Measurements from ENCODE around the gene WDR6. TPM values are rescaled to one million over a fixed set of nuclear protein-coding genes. Genes with fewer than 3 reads are reported as not detected.

WDR6 gene
- total RNA-seq, 4 donors from 2014 or later: 95.3 to 138 (median 117) TPM

DNA sequence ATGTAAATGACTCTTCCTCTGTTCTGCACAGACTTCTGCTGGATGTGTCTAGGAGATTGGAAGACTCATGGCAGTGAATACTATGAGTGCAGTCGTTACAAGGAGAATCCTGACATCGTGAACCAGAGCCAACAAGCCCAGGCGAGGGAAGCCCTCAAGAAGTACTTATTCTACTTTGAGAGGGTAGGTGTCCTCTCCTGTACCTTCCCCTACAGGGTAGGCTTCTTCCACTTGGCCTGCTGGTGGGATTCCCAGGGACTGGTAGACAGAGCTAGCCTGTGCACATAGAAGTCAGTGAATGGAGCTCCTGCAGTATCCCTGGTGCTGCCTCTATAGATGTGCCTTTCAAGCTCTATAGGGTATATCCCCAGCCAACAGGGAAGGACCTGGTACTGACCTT, 27.7 kb upstream of the WDR6 start:
- DNase-seq (ENCODE audit: low spot score in 2 of 2): no peak
- TF ChIP-seq POLR2A (IDR thresholded peaks at IDR 0.05) (no peak), EP300 (IDR thresholded peaks at IDR 0.05) (no peak)
- TF ChIP-seq, protein P1, sequence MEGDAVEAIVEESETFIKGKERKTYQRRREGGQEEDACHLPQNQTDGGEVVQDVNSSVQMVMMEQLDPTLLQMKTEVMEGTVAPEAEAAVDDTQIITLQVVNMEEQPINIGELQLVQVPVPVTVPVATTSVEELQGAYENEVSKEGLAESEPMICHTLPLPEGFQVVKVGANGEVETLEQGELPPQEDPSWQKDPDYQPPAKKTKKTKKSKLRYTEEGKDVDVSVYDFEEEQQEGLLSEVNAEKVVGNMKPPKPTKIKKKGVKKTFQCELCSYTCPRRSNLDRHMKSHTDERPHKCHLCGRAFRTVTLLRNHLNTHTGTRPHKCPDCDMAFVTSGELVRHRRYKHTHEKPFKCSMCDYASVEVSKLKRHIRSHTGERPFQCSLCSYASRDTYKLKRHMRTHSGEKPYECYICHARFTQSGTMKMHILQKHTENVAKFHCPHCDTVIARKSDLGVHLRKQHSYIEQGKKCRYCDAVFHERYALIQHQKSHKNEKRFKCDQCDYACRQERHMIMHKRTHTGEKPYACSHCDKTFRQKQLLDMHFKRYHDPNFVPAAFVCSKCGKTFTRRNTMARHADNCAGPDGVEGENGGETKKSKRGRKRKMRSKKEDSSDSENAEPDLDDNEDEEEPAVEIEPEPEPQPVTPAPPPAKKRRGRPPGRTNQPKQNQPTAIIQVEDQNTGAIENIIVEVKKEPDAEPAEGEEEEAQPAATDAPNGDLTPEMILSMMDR (IDR thresholded peaks at IDR 0.05): no peak
- Histone ChIP-seq H3K4me1 (peaks cover 0 to 8% (median 0%) of the 10 kb centered on the region in 4 donors), H3K4me3 (no peak overlapping the region), H3K9me3 (no peaks in the 10 kb centered on the region), H3K27me3 (no peaks in the 10 kb centered on the region), H3K36me3 (peaks cover 8 to 94% (median 45%) of the 10 kb centered on the region in 3 donors), H3K27ac (no peak overlapping the region)
- WGBS, 2 donors: 86 to 95% methylated on average over 3 of the region's 3 CpGs

DNA sequence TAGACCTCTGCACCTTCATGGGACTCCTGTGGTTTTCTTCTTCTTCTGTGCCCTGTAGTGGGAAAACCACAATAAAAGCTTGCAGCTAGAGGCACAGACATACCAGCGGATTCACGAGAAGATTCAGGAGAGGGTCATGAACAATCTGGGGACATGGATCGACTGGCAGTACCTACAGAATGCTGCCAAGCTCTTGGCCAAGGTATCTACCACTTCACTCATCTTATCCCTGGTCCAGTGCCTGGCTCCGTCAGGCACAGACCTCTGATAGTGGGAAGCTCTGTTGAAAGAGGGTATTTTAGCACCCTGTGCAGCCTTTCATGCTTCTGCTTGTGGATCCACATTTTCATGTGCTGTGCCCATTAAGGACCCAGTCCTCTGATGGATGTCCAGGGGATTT, 26.9 kb upstream of the WDR6 start:
- Histone ChIP-seq H3K27ac (no peak overlapping the region), H3K4me1 (peaks cover 0 to 8% (median 0%) of the 10 kb centered on the region in 4 donors), H3K36me3 (peaks cover 6 to 94% (median 39%) of the 10 kb centered on the region in 3 donors), H3K4me3 (no peak overlapping the region), H3K27me3 (no peaks in the 10 kb centered on the region), H3K9me3 (no peaks in the 10 kb centered on the region)
- WGBS, 2 donors: 89 to 98% methylated on average over 4 of the region's 4 CpGs
- no peak for DNase-seq (ENCODE audit: low spot score in 2 of 2)
- TF ChIP-seq POLR2A (IDR thresholded peaks at IDR 0.05): no peak
- TF ChIP-seq EP300 (IDR thresholded peaks at IDR 0.05): no peak
- TF ChIP-seq, protein P1 (IDR thresholded peaks at IDR 0.05): no peak

DNA sequence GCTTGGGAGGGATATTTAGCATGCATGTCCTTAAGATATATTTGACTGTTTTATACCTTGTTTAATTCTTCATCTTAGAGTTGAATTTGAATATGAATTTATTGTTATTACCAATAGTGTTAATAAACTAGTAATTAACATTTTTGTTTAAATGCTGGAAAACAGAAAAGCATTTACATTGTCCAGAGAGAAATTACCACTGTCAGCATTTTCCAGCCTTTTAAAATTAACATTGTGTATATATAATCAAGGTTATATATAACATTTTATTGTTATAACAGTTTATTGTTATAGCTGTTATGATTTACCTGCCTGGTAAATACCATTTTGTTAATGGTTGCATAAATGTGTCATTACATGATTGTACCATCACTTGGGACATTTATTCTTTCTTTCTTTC, 25.2 kb upstream of the WDR6 start:
- Histone ChIP-seq H3K27me3 (no peaks in the 10 kb centered on the region), H3K27ac (no peak overlapping the region), H3K4me3 (no peak overlapping the region), H3K4me1 (peaks cover 0 to 8% (median 0%) of the 10 kb centered on the region in 4 donors), H3K36me3 (peaks cover 6 to 90% (median 30%) of the 10 kb centered on the region in 3 donors), H3K9me3 (no peaks in the 10 kb centered on the region)
- no peak for DNase-seq (ENCODE audit: low spot score in 2 of 2)
- TF ChIP-seq POLR2A (IDR thresholded peaks at IDR 0.05) (no peak), EP300 (IDR thresholded peaks at IDR 0.05) (no peak)
- TF ChIP-seq, protein P1 (IDR thresholded peaks at IDR 0.05): no peak

DNA sequence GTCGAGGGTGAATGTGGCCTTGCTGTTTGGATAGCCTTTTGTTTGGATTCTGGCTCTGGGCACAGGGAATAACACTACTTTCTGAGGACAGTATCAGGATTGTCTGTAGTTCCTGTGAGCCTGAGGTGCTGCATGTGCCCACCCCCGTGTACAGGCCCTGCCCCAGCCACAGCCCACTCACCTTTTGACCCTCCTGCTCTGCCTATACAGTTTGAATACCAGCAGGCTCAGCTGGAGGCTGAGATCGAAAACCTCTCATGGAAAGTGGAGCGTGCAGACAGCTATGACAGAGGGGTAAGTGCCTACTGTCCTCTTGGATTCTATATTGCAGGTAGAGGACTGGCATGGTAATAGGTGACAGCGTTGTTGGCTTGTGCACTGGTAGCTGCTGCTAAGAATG, 24.5 kb upstream of the WDR6 start:
- peaks cover 0 to 8% (median 0%) of the 10 kb centered on the region in 4 donors for H3K4me1 ChIP-seq
- TF ChIP-seq POLR2A (IDR thresholded peaks at IDR 0.05): no peak
- 53 to 70% methylated on average over 5 of the region's 5 CpGs for WGBS, 2 donors
- no peak overlapping the region for H3K27ac ChIP-seq
- H3K9me3 ChIP-seq: no peaks in the 10 kb centered on the region
- DNase-seq (ENCODE audit: low spot score in 2 of 2): no peak
- no peak overlapping the region for H3K4me3 ChIP-seq
- H3K36me3 ChIP-seq: peaks cover 6 to 83% (median 24%) of the 10 kb centered on the region in 3 donors
- no peaks in the 10 kb centered on the region for H3K27me3 ChIP-seq

DNA sequence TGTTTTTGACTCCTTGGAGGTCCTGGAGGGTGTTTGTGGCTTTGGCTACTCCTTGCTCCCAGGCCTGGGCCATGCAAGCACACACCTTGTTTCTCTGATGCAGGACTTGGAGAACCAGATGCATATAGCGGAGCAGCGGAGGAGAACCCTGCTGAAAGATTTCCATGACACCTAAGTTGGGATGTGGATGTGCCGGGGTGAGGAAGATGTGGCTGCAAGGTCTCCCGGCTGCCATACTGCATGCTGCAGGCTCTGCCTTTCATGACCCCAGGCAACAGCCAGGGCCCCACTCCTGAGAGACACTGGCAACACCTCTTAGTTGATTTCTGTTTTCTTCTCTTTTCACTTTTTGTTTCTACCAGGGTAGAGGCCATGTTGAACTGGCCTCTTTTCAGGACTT, 24.1 kb upstream of the WDR6 start:
- TF ChIP-seq POLR2A (IDR thresholded peaks at IDR 0.05): no peak
- TF ChIP-seq EP300 (IDR thresholded peaks at IDR 0.05): no peak
- TF ChIP-seq, protein P1 (IDR thresholded peaks at IDR 0.05): no peak
- H3K4me3 ChIP-seq: no peak overlapping the region
- 86 to 88% methylated on average over 4 of the region's 4 CpGs for whole genome bisulfite sequencing, 2 donors
- H3K9me3 ChIP-seq: no peaks in the 10 kb centered on the region
- no peaks in the 10 kb centered on the region for H3K27me3 ChIP-seq
- H3K27ac ChIP-seq: no peak overlapping the region
- DNase-seq (ENCODE audit: low spot score in 2 of 2): no peak
- peaks cover 6 to 79% (median 20%) of the 10 kb centered on the region in 3 donors for H3K36me3 ChIP-seq
- H3K4me1 ChIP-seq: peaks cover 0 to 12% (median 0%) of the 10 kb centered on the region in 4 donors

DNA sequence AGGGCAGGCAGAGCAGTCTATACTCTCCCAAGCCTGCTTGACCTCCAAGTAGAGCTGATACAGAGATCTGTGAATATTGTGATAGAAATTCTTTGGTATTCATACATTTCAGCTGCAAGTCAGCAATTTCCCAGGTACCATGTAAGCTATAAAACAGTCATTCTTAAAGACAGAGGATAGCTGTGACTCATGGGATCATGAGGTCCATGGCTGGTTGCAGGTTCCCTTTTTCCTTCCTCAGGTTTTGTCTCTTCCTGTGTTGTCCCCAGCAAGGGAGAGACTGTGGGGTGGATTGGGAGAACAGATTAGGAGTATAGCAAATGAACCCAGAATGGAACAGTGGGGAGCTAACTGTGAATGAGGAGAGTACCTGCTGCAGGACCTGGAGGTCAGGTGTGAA, 22.5 kb upstream of the WDR6 start:
- H3K27me3 ChIP-seq: no peaks in the 10 kb centered on the region
- H3K27ac ChIP-seq: no peak overlapping the region
- no peak for DNase-seq (ENCODE audit: low spot score in 2 of 2)
- H3K4me1 ChIP-seq: peaks cover 0 to 26% (median 8%) of the 10 kb centered on the region in 4 donors
- no peaks in the 10 kb centered on the region for H3K9me3 ChIP-seq
- TF ChIP-seq EP300 (IDR thresholded peaks at IDR 0.05): no peak
- TF ChIP-seq, protein P1 (IDR thresholded peaks at IDR 0.05): no peak
- peaks cover 6 to 65% (median 20%) of the 10 kb centered on the region in 3 donors for H3K36me3 ChIP-seq
- H3K4me3 ChIP-seq: no peak overlapping the region
